Spleen (tissue), 11 donors: ENCODE data around the gene CDX1. TPM values are rescaled to one million over a fixed set of nuclear protein-coding genes. Genes with fewer than 3 reads are reported as not detected.

Experiments
- DNase-seq: peaks from one replicate; pipeline ENCODE4 v3.0.0-alpha.2; 2020
- H3K27ac ChIP-seq, 8 donors: fragments of 200-600 bp; sonication (generic) in 7 of 8; 1 replicate in 4 of 8; 2 replicates in 4 of 8; pipeline versions ENCODE4 v1.5.0 to v1.8.0; 2016 to 2021; ENCODE audit warnings: inconsistent platforms in 4 of 8, mild to moderate bottlenecking in 4 of 8, moderate library complexity in 1 of 8
- H3K27me3 ChIP-seq, 7 donors: fragments of 200-600 bp; sonication (generic) in 6 of 7; replicated peaks in 1 of 7; 1 replicate in 4 of 7; 2 replicates in 3 of 7; pipeline versions ENCODE4 v1.5.0 to v1.8.0; 2016 to 2021; ENCODE audit warnings: inconsistent platforms in 3 of 7, mild to moderate bottlenecking in 1 of 7
- H3K36me3 ChIP-seq, 6 donors: fragments of 200-600 bp; sonication (generic) in 5 of 6; 1 replicate in 4 of 6; 2 replicates in 2 of 6; pipeline versions ENCODE4 v1.5.0 to v1.8.0; 2016 to 2021; ENCODE audit warnings: inconsistent platforms in 2 of 6
- H3K4me1 ChIP-seq, 6 donors: fragments of 200-600 bp; sonication (generic) in 5 of 6; 1 replicate in 3 of 6; 2 replicates in 3 of 6; pipeline versions ENCODE4 v1.5.0 to v1.8.0; 2016 to 2021; ENCODE audit warnings: inconsistent platforms in 3 of 6
- H3K4me3 ChIP-seq, 8 donors: fragments of 200-600 bp; sonication (generic) in 7 of 8; 1 replicate in 4 of 8; 2 replicates in 4 of 8; pipeline versions ENCODE4 v1.5.0 to v1.8.0; 2016 to 2021; ENCODE audit warnings: inconsistent platforms in 4 of 8, mild to moderate bottlenecking in 4 of 8, moderate library complexity in 2 of 8
- H3K9me3 ChIP-seq, 8 donors: fragments of 200-600 bp; sonication (generic) in 7 of 8; 1 replicate in 4 of 8; 2 replicates in 4 of 8; pipeline versions ENCODE4 v1.5.0 to v1.8.0; 2016 to 2021; ENCODE audit warnings: inconsistent platforms in 4 of 8
- CTCF ChIP-seq, 11 experiments: fragments of 200-600 bp in 7 of 11; fragments of 450-650 bp in 4 of 11; sonication (generic) in 4 of 11; IDR thresholded peaks in 8 of 11; conservative IDR thresholded peaks in 3 of 11; 1 replicate in 7 of 11; 2 replicates in 4 of 11; pipeline versions ENCODE4 v1.4.0 to v1.8.0; 2016 to 2021; ENCODE audit warnings: antibody characterized with exemption in 11 of 11, inconsistent platforms in 4 of 11, mild to moderate bottlenecking in 1 of 11
- POLR2A ChIP-seq, 3 donors: fragments of 450-650 bp; IDR thresholded peaks; one replicate each; pipeline ENCODE4 v1.5.1; 2017; ENCODE audit warnings: antibody characterized with exemption in 3 of 3, mild to moderate bottlenecking in 1 of 3
- POLR2AphosphoS5 ChIP-seq, 3 donors: sonication (generic); formaldehyde crosslinking; IDR thresholded peaks; one replicate each; pipeline ENCODE4 v1.5.1; 2017; ENCODE audit warnings: antibody characterized with exemption in 3 of 3
- whole genome bisulfite sequencing, 5 donors: extraction: QIAGEN DNeasy Blood & Tissue Kit in 3 of 5; methylation state at CpG; one replicate each; pipeline versions ENCODE4 v1.1.5 to v1.1.7; 2013 to 2018; 5-methylcytosine and 5-hydroxymethylcytosine counted together
- intact Hi-C: fragments of 100-400 bp; cut with DNase I; formaldehyde crosslinking; loops from one replicate; pipeline ENCODE4 v1.15.0; 2023; ENCODE audit warnings: low total_unique reads
- polyA plus RNA-seq, 3 donors: library from polyadenylated mRNA; stranded (reverse); fragments of 200-250 nt; gene quantifications; one replicate each; pipeline ENCODE4 v1.2.1, GENCODE V29; 2013
- total RNA-seq, 7 donors: library from RNA; depleted of rRNA in 3 of 7; stranded (reverse); fragments of >200 nt in 3 of 7; fragmentation: NEBNext Ultra II Directional in 4 of 7; extraction: Animal tissue kit (Norgen Biotek cat#: 25700) in 4 of 7; gene quantifications; one replicate each; pipeline versions ENCODE4 v1.1.0 to v1.2.1, GENCODE V29; 2016 to 2021
- donor health status: healthy with polysubstance abuse.
- donor health status: DM: no; HTN: no; CAD: no; lungs with moderate emphysema.
- donor health status: DM: no; HTN: no; CAD: no.
- donor health status: Bipolar disorder and iron deficiency.
- donor health status: healthy.
- donor health status: DM: no; HTN: no; CAD: no.
- donor health status: DM: yes; HTN: yes; CAD: no.

CDX1 gene
- total and polyA plus RNA-seq, 10 donors, result 0.25 to 1.3 (median 0.41) TPM; not detected in 5

GRCh38 chr5:150163035-150163434, 3.5 kb upstream of the CDX1 start:
- WGBS, 5 donors, result 69 to 74% (median 72%) methylated on average over 3 of the region's 3 CpGs
- intact Hi-C loops, result no loop called here
- H3K27ac ChIP-seq, result no peak overlapping the region

GRCh38 chr5:150163547-150164059, 3.0 kb upstream of the CDX1 start:
- Histone ChIP-seq H3K4me1 (peaks cover 3 to 61% (median 16%) of the 10 kb centered on the region in 6 donors), H3K27ac (no peak overlapping the region), H3K9me3 (no peaks in the 10 kb centered on the region), H3K36me3 (no peaks in the 10 kb centered on the region), H3K4me3 (no peak overlapping the region), H3K27me3 (peaks cover 5 to 28% (median 22%) of the 10 kb centered on the region in 7 donors)
- TF ChIP-seq POLR2A (IDR thresholded peaks at IDR 0.05) (no peak), POLR2AphosphoS5 (IDR thresholded peaks at IDR 0.05) (no peak), CTCF (IDR thresholded peaks at IDR 0.05 in 8 of 11, conservative IDR thresholded peaks at IDR 0.05 in 3 of 11) (no peak)
- intact Hi-C loops, result no loop called here
- WGBS, 5 donors, result 62 to 78% (median 72%) methylated on average over 13 of the region's 13 CpGs
- no peak for DNase-seq

More at GRCh38 chr5:150163035-150163434, 3.5 kb upstream of the CDX1 start:
- no peak for DNase-seq
- Histone ChIP-seq H3K36me3 (no peaks in the 10 kb centered on the region), H3K4me1 (peaks cover 3 to 67% (median 16%) of the 10 kb centered on the region in 6 donors), H3K9me3 (no peaks in the 10 kb centered on the region), H3K27me3 (peaks cover 5 to 23% (median 20%) of the 10 kb centered on the region in 7 donors), H3K4me3 (no peak overlapping the region)
- TF ChIP-seq CTCF (IDR thresholded peaks at IDR 0.05 in 8 of 11, conservative IDR thresholded peaks at IDR 0.05 in 3 of 11), result no peak
- no peak for TF ChIP-seq POLR2AphosphoS5 (IDR thresholded peaks at IDR 0.05)
- TF ChIP-seq POLR2A (IDR thresholded peaks at IDR 0.05), result no peak

GRCh38 chr5:150164211-150164980, 2.2 kb upstream of the CDX1 start:
- Histone ChIP-seq H3K36me3 (no peaks in the 10 kb centered on the region), H3K4me1 (peaks cover 0 to 55% (median 16%) of the 10 kb centered on the region in 6 donors), H3K9me3 (no peaks in the 10 kb centered on the region), H3K27me3 (peaks cover 5 to 36% (median 28%) of the 10 kb centered on the region in 7 donors), H3K4me3 (no peak overlapping the region), H3K27ac (no peak overlapping the region)
- DNase-seq, result no peak
- intact Hi-C loops, result no loop called here
- TF ChIP-seq CTCF (IDR thresholded peaks at IDR 0.05 in 8 of 11, conservative IDR thresholded peaks at IDR 0.05 in 3 of 11), result no peak
- no peak for TF ChIP-seq POLR2AphosphoS5 (IDR thresholded peaks at IDR 0.05)
- TF ChIP-seq POLR2A (IDR thresholded peaks at IDR 0.05), result no peak
- 53 to 68% (median 61%) methylated on average over 6 of the region's 6 CpGs for WGBS, 5 donors

- no peak for DNase-seq
- no peak overlapping the region for H3K27ac ChIP-seq
- peaks cover 0 to 38% (median 11%) of the 10 kb centered on the region in 6 donors for H3K4me1 ChIP-seq
- intact Hi-C loops, result no loop called here
- no peaks in the 10 kb centered on the region for H3K9me3 ChIP-seq
- peaks cover 5 to 54% (median 29%) of the 10 kb centered on the region in 7 donors for H3K27me3 ChIP-seq
- H3K36me3 ChIP-seq, result no peaks in the 10 kb centered on the region
- TF ChIP-seq POLR2A (IDR thresholded peaks at IDR 0.05), result no peak
- TF ChIP-seq CTCF (IDR thresholded peaks at IDR 0.05 in 8 of 11, conservative IDR thresholded peaks at IDR 0.05 in 3 of 11), result no peak
- no peak for TF ChIP-seq POLR2AphosphoS5 (IDR thresholded peaks at IDR 0.05)
- 75 to 85% (median 81%) methylated on average over 19 to 27 of the region's 27 CpGs for WGBS, 5 donors
- H3K4me3 ChIP-seq, result no peak overlapping the region
These were observed 435 bp upstream of the CDX1 start for GRCh38 chr5:150166037-150166649.
